Measurements from ENCODE around the gene FBXL17.
"Not testable (repeated sequence)": the region's sequence is repeated elsewhere in the genome, so short reads cannot be mapped to it uniquely, and the experiment has no call there.

The FBXL17 gene

DNA sequence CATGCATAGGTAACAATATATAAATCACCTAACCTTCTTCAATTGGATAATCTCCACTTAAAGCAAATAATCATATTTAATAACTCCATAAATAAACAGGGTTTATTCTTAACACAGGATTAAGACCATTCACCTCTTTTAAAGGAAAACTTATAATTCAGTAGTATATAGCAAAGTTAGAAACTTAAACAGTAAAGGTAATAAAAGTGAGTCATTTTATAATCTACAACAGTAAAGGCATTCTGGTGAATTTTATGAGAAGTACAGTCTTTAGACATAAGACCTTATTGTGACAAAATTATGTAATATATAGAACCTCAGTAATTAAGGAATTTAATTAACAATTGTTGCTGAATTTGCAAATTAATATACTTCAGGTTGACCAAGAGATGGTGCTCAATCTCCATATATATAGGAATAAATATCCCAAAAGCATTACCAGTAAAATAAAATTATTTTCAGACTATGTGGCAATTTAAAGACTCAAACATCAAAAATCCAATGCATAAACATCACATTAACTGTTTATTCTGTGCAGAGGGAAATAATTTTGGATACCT is 84.8 kb downstream of the FBXL17 start:
- no peak for DNase-seq

DNA sequence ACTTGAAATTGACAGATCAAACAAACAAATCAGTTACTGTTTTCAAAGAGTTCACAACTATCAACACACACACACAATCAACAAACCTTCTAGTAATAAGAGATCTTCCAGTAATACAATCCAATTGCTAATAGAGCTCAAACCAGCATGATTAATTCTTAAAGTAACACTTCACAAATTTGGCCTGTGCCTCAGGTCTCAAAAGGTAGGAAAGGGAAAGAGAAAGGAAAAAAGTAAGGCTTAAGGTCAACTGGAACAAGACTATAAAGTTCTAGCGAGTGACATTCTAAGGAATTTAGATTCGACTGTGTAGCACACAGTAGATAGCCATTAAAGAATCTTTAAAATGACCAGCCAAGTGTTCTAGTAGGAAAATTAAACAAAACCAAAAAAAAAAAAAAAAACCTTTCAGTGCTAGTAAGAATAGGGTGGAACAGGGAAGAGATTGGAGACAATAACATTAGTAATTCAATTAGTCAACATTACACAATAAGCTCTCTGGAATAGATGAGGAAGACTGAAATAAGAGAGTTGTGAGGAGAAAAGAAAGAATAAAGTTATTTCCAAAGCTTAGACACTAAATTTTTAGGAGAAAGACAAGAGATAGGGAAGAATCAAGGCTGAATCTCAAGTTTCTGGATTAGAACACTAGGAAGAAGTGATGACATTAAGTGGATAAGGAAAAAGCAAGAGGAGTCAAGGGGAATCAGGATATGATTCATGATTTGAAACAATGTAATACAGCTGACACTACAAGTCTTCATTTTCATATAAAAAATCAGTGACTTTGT is 86.1 kb downstream of the FBXL17 start:
- DNase-seq: no peak

DNA sequence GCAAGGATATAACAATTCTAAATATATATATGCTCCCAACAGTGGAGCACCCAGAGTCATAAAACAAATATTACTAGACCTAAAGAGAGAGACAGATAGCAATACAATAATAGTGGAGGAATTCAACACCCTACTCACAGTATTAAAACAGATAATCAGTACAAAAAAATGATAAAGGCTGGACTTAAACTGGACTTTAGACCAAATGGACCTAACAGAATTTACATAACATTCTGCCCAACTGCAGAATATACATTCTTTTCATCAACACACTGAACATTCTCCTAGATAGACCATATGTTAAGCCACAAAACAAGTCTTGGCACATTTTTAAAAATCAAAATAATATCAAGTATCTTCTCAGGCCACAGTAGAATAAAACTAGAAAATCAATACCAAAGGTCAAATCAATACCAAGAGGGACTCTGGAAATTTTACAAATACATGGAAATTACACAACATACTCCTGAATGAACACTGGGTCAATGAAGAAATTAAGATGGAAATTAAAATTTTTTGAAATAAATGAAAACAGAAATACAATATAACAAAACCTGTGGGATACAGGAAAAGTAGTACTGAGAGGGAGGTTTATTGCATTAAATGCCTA is 100.8 kb downstream of the FBXL17 start:
- no peak for DNase-seq

DNA sequence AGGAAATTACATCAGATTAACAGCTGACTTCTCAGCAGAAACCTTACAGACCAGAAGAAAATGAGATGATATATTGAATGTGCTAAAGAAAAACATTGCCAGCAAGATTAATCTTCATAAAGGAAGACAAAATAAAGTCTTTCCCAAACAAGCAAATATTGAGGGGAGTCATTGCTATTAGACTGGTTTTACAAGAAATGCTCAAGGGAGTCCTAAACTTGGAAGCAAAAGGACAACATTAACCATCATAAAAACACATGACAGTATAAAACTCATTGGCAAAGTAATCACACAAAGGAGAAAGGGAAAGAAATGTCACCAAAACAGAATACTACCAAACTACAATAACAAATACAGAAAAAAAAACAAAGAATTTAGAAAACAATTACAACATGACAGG is 101.7 kb downstream of the FBXL17 start:
- no peak for DNase-seq

DNA sequence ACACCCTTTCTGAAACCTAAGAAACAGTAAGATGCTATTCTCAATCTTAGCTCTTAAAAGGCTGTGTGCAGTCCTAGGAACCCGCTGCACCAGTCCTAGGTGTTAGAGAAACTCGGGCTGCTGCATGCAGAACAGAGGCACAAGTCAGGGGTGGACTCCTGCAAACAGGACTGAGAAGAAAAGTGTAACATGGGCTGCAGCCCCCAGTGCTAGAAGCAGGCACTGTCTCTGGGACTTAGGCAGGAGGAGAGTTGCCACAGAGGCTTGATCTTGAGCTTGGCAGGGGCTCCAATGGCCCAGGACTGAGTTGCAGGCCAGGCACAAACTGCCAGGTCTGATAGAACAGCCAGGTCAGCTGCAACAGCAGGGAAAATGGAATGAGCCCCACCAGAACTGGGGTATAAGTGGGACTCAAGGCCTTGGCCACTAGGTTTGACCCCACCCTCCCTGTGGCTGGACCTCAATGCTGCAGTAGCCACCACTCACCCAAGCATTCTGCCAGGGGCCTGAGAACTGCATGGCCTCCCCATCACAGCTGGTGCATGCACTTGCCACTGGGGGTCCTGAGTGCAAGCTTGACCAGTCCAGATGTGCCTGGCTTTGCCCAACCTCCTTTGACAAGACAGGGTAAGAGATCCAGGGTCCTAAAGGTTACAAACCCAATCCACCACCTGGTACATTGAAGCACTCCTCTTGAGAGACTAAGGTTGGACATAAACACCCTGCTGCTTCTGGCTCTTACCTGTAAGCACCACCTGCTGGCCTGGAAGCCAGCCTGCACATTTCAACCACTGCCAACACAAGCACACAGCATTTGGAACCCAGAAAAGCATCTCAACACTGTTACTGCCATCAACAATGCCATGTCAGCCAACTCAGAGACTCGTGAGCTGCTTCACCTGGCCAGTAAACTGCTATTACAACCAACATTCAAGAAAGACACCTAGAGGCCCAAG is 103.3 kb downstream of the FBXL17 start:
- no peak for DNase-seq

DNA sequence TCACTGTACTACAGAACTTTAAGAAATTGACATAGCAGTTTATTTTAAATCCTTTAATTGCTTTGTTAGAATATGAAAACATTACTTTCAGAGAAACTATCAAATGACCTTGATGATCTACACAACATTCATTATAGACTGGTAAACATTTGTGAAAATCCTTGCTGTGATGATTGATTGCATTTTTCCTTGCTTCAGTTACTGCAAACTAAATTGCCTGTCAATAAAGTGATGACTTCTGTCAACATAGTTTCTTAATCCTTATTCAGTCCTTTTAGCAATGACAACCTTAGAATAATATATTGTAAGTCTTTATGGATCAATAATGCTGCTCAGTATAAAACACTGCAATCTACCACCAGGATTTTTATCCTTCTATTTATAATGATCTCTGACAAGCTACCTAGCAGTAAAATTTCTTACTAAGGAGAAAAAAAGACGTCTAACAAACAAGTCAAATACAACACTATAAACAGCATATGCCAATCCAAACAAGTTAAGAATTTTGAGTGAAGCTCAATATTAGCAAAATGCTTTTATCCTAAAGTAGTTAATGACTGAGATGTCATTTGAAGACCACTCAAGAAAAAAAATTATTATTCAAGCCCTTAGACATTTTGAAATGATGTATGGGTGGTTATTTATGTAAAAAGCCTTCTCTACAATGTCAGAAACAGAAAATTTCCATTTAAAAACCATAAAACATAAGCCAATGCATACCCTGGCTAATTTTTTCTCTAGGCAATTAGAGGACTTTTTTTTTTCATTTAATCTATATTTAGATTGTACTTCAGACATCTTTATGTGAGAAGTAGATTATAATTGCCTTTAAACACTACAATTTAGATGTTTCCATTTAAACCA is 105.5 kb downstream of the FBXL17 start:
- no peak for DNase-seq

DNA sequence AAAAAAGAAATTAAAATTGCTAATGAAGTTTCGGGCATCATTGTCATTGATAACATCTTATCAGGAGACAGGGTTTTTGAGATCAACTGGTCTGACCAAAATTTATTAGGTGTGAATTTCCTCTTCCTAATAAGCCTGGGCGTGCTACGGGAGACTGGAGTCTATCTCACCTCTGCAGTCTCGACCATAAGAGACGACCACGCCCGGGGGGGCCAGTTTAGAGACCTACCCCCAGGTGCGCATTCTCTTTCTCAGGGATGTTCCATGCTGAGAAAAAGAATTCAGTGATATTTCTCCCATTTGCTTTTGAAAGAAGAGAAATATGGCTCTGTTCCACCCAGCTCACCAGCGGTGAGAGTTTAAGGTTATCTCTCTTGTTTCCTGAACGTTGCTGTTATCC is 107.8 kb downstream of the FBXL17 start:
- DNase-seq: not testable (repeated sequence)

DNA sequence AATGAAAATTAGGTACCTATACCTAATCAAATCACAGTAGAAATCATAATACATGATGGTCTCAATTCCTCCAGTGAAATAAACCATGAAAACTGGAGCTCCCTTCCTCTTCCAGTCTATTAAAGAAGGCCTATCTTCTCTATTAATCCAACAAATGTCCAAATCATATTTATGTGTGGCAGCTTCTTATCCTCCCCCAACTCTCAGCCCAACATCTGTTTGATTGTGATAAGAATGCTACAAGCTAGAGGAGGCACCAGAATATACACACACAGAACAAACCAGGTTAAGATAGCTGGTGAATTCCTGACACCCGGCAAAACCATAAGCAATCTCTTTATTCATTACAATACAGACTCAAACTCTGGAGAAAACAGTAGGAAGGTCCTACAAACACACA is 110.8 kb downstream of the FBXL17 start:
- DNase-seq: no peak

DNA sequence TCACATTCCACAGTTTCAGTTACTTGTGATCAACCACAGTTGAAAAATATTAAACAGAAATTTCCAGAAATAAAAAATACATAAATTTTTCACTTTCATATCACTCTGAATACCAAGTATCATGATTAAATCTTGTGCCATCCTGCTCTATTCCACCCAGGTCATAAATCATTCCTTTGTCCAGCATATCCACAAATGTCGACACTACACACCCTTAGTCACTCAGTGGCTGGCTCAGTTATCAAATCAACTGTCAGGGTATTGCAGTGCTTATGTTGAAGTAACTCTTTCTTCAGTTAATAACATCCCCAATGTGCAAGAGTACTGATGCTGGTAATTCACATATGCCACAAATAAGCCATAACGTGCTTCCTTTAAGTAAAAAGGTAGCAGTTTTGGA is 115.7 kb downstream of the FBXL17 start:
- no peak for DNase-seq

DNA sequence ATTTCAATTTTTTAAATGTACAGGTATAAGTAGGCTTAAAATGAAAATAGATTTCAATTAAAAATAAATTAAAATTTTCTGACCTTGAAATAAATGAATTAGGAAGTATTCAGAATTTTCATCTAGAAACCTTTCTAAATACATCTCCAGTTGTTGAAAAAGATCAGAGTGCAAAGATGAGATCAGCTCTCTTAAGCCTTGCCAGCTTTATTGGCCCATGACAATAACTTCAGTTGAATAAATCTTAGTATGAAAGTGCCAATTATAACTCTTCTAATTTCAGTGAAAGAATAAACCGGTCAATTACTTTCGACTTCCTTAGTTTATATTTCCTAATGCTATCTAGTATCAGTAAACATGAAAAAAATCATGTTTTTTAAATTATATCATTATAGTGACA is 117.4 kb downstream of the FBXL17 start:
- DNase-seq: no peak

DNA sequence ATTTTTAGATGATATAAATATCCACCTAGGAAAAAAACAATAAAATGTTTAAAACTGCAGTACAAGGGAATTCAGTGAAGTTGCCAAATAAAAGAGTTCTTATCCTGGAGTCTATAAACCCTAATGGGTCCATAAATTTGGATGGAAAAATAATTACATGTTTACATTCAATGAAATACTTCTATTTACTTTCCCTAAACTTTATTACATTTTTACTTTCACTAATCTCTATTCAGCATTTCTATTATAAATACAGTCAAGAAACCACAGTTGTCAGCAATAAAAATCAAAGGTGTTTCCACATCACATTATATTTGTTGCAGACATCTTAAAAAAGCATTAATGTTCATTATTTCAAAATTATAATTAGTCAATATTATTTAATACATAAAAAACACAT is 118.6 kb downstream of the FBXL17 start:
- no peak for DNase-seq

DNA sequence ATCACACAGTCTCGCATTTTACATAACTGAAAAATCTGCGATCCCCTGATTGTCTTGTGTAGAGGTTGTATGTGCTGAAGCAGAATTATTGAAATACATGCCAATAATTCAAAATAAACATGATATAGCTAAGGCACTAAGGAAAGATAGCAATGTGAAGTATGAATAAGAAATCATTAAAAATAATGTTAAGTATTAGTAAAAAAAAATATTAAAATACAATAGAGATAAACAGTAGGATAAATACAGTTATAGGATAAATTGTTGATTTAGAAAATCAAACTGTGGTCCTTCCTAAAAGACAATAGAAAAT is 121.1 kb downstream of the FBXL17 start:
- DNase-seq: no peak

DNA sequence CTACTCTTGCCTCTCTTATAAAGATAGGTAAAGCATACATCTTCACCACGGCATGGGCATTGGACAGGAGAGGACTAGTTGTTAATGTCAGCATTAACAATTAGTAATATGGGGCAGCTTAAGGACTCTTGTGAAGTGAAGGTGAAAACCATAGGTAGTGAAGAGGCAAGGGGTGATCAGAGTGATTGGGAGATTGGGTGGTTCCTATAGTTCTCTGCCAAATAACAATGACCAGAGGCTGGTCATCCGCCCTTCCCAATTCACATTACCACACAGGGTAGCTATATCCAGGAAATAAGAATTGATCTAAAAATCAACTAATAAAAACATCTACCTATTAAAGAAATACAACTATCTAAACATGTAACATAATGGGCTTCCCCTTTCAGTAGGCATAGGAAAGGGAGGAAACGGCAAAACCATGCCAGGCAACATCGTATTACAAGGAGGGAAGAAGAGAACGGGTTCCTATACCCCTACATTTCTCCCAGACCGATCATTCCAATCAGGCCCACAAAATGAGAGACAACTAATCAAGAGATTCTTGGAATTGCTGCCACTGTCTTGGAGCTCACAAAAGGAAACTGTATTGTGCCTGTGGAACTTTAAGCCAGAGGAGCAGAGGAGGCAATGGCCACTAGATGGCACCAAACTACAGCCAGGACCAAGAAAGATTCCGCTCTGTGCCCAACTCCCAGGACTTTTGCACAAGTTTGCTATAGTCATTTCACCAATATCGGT is 121.6 kb downstream of the FBXL17 start:
- DNase-seq: peak; percentile 60

DNA sequence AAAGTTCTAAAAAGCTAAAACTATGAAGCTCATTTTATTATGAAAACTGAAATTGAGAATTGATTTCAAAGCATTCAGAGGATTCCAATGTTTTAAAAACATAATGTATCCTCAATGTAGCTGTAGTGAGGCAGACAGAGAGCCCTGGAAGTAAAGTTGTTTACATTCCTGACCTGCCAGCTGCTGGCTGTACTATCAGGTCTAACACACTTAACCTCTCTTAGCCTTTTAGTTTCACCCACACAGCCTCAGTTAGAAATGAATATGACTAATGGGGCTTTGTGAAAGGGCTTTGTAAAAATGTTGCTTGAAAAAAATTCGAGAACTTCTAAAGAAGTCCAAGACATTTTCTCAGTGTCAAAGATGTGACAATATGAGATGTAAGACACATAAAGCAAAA is 122.6 kb downstream of the FBXL17 start:
- no peak for DNase-seq

DNA sequence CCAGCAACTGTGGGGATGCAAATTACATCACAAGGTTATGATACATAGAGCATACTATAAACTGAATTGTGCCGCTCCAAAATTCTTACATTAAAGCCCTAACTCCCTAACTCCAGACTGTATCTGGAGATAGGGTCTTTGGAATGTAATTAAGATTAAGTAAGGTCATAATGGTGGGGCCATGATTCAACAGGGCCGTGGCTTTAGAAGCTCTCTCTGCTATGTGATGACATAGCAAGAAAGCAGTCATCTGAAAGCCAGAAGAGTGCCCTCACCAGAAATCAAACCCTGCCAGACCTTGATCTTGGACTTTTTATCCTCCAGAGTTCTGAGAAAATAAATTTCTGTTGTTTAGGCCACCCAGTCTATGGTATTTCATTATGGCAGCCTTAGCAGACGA is 123.9 kb downstream of the FBXL17 start:
- DNase-seq: no peak

DNA sequence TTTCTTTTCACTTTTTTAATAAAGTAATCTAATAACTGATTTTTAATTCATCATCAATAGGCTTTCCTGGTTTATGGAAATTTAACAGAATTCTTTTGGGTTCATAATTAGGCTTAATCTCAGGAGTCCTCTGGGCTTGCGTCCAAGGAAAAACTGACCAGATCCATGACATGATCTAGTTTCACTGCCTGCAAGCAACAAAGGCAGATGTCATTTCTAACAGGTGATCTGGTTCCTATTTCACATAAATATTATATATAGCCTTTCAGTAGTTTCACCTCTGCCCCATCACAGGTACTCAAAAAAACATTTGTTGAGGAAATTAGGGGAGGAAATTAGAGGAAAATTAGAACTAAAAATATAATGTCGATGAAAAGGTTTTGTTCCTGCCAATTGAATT is 126.4 kb downstream of the FBXL17 start:
- no peak for DNase-seq

DNA sequence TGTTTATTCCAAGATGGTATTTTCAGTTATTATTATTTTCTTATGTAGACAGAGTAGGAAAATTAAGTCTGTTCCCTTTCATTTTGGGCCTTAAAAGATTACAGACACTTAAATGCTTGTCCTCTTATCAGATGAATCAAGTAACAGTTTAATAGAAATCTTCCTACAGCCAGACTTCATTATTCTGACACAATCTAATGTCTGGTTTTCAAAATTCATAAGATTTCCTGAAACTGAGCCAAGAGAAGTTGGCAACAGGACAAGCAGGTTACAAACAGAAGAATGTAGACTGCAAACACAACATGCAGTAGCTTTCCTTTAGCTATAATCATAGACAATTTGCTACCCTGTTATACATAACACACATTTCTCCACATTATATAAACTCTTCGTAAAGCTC is 130.5 kb downstream of the FBXL17 start:
- no peak for DNase-seq

DNA sequence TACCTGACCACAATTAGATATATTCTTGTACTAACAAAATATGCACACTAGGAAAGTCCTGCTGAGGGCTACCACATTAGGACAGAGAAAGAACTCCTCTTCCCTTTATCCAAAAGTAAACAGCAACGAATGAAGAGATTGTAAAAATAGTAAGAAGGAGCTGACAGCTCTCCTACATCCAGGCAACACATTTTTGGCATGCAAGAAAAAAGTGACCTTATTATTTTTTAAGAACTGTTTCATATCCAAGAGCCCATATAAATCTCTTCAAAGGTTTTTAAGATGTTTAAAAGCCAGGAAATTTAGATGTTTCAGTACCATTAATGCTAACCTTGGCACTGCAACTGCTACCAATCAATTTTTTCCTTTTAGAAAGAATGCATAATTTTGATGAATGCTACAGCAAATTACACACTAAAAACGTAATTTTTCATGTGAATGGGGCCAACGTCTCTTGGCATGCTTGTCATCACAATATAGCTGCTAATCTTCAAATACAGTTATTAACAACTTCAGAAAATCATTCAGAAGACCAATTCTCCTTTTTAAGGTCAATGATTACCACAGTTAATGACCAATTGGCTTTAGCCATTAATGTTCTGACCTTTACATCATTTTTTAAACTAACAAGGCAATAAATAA is 132.0 kb downstream of the FBXL17 start:
- DNase-seq: no peak

DNA sequence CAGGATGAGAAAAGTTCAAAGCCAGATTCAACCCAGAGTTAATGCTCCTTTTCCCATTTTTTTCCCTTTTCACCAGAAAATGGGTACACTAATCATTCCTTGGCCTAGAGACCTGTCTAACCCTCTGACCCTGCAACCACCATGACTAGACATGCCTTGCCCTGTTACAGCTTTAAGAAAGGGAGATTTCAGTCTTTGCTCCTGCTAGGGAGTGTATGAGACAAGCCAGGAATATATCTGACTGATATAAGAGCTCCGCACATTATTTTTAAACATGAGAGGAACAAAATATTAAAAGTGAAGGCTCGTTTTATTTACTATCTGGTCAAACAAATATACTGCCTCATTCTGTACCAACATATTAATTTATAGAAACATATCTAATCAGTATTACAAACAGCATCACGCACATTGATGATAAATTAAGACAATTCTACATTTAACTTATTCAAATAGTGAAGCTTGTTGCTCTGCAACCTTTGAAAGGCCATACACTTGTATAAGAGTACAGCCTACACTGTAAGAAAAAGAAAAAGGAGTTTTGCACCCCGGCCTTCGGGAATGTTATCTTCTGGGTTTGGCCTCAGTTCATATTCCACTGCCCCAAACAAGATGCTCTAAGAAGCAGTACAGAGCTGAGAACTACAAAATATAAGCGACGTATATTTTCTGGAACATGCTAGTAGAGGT is 132.7 kb downstream of the FBXL17 start:
- no peak for DNase-seq

All from NCI-H345 (cell line).